K562 (cell line): ENCODE data around the gene METTL22. TPM values are rescaled to one million over a fixed set of nuclear protein-coding genes. Genes with fewer than 3 reads are reported as not detected.

Experiments used
- ARID4B ChIP-seq: sonication (generic); formaldehyde crosslinking; IDR thresholded peaks from 2 replicates; pipeline ENCODE4 v1.8.0; 2022; ENCODE audit warnings: mild to moderate bottlenecking, missing genetic modification reagents
- ATF4 ChIP-seq: fragments of 450-650 bp; formaldehyde crosslinking; IDR thresholded peaks from 2 replicates; pipeline ENCODE4 v1.4.0; 2022; ENCODE audit warnings: mild to moderate bottlenecking, moderate library complexity
- CTCF ChIP-seq, 3 experiments: IDR thresholded peaks in 2 of 3; conservative IDR thresholded peaks in 1 of 3; 2 replicates each; pipeline ENCODE4 v1.5.1; 2011 to 2012; ENCODE audit warnings: low read length in 3 of 3, mild to moderate bottlenecking in 3 of 3, control low read depth in 2 of 3, improper control_type of control experiment in 1 of 3, inconsistent platforms in 1 of 3, low read depth in 1 of 3, mixed read lengths in 1 of 3, moderate library complexity in 1 of 3; ENCODE audit not compliant: insufficient read depth in 2 of 3
- EHMT2 ChIP-seq: fragments of 450-650 bp; IDR thresholded peaks from 2 replicates; pipeline ENCODE4 v1.6.1; 2018; ENCODE audit warnings: antibody characterized with exemption
- EZH2 ChIP-seq: IDR thresholded peaks from 2 replicates; pipeline ENCODE4 v1.6.1; 2012; ENCODE audit warnings: low read depth, mild to moderate bottlenecking, inconsistent platforms, low read length, borderline replicate concordance
- HMBOX1 ChIP-seq: sonication (generic); IDR thresholded peaks from 2 replicates; pipeline ENCODE4 v1.6.1; 2016
- NFIX ChIP-seq: fragments of 250-450 bp; sonication (Bioruptor Pico); IDR thresholded peaks from 2 replicates; pipeline ENCODE4 v1.4.0; 2020; ENCODE audit warnings: low read depth, mild to moderate bottlenecking, moderate library complexity
- RAD21 ChIP-seq, 2 experiments: fragments of 250-450 bp in 1 of 2; fragments of 450-650 bp in 1 of 2; sonication (Bioruptor Pico) in 1 of 2; formaldehyde crosslinking in 1 of 2; IDR thresholded peaks in 1 of 2; conservative IDR thresholded peaks in 1 of 2; 2 replicates each; pipeline versions ENCODE4 v1.4.0 to v1.8.0; 2020 to 2022; ENCODE audit warnings: mild to moderate bottlenecking in 2 of 2, moderate library complexity in 1 of 2
- RBM34 ChIP-seq: fragments of 200-400 bp; formaldehyde crosslinking; IDR thresholded peaks from 2 replicates; pipeline ENCODE4 v1.6.1; 2018; ENCODE audit warnings: low read length, borderline replicate concordance; ENCODE audit not compliant: insufficient read depth
- SOX6 ChIP-seq: fragments of 450-650 bp; IDR thresholded peaks from 2 replicates; pipeline ENCODE4 v1.6.1; 2014; ENCODE audit warnings: mild to moderate bottlenecking
- TCF15 ChIP-seq: fragments of 250-450 bp; sonication (Bioruptor Pico); IDR thresholded peaks from 2 replicates; pipeline ENCODE4 v1.8.0; 2022; ENCODE audit warnings: moderate library complexity, mild to moderate bottlenecking, inconsistent platforms
- TOE1 ChIP-seq, 2 experiments: fragments of 450-650 bp in 1 of 2; sonication (generic) in 1 of 2; formaldehyde crosslinking in 1 of 2; IDR thresholded peaks; 2 replicates each; pipeline versions ENCODE4 v1.7.1 to v1.8.0; 2016 to 2022; ENCODE audit warnings: borderline replicate concordance in 2 of 2, mild to moderate bottlenecking in 2 of 2, antibody characterized with exemption in 1 of 2, inconsistent platforms in 1 of 2, low read depth in 1 of 2, missing genetic modification reagents in 1 of 2, moderate library complexity in 1 of 2
- XRCC5 ChIP-seq: fragments of 200-400 bp; formaldehyde crosslinking; IDR thresholded peaks from 2 replicates; pipeline ENCODE4 v1.6.1; 2017; ENCODE audit warnings: low read depth, mild to moderate bottlenecking, low read length
- ZNF785 ChIP-seq: fragments of 250-450 bp; sonication (Bioruptor Pico); IDR thresholded peaks from 2 replicates; pipeline ENCODE4 v1.4.0; 2020; ENCODE audit warnings: mild to moderate bottlenecking
- polyA plus RNA-seq, 8 experiments: library from polyadenylated mRNA; depleted of rRNA in 4 of 8; stranded (reverse) in 5 of 8; unstranded in 3 of 8; fragments of >200 nt; fragmentation: Nextera tagmentation in 2 of 8; fragmentation: Illumina TruSeq in 1 of 8; extraction: Ambion mirVana in 2 of 8; extraction: Trizol in 1 of 8; gene quantifications; 2 replicates each; pipeline versions ENCODE4 v1.2.1 to v1.2.3, GENCODE V29; 2011 to 2014; ENCODE audit warnings: inconsistent platforms in 1 of 8, missing spikeins in 1 of 8
- total RNA-seq, 7 experiments: library from RNA; depleted of rRNA in 6 of 7; stranded (reverse); fragments of >200 nt in 6 of 7; fragmentation: Illumina TruSeq in 2 of 7; extraction: Trizol in 2 of 7; gene quantifications; 2 replicates each; pipeline versions ENCODE4 v1.2.1 to v1.2.3, GENCODE V29; 2011 to 2021; ENCODE audit warnings: low replicate concordance in 1 of 7

METTL22 gene
- total and polyA plus RNA-seq, 9 of the 15 experiments (the other 6 are each of a cell fraction or from before 2014, with no cell fraction given) = 6.9 to 33.2 (median 18.5) TPM

- TF ChIP-seq ARID4B (CRISPR knock-in tag) (no peak), EHMT2 (peak; percentile 73; the same call in 1 of the 2 replicates), XRCC5 (0 out of 2 replicates have a peak, but pooled peaks have one; percentile 35), SOX6 (peak; percentile 43; the same call in 1 of the 2 replicates), TOE1 (IDR thresholded peaks at IDR 0.05; ENCODE audit: borderline replicate concordance) (peak; percentile 84), TOE1 (CRISPR knock-in tag; IDR thresholded peaks at IDR 0.05; ENCODE audit: borderline replicate concordance, low read depth) (no peak), ZNF785 (no peak), EZH2 (no peak), HMBOX1 (no peak), CTCF (IDR thresholded peaks at IDR 0.05 in 2 of 3, conservative IDR thresholded peaks at IDR 0.05 in 1 of 3; ENCODE audit: insufficient read depth in 2 of 3, low read depth in 1 of 3, low read length in 3 of 3) (peak; percentile 66 to 78 (median 77)), RBM34 (no peak), TCF15 (CRISPR knock-in tag) (no peak), ATF4 (peak; percentile 93), RAD21 (CRISPR knock-in tag; conservative IDR thresholded peaks at IDR 0.05 in 1 of 2, IDR thresholded peaks at IDR 0.05 in 1 of 2) (peak; percentile 40 to 88), NFIX (CRISPR knock-in tag) (no peak)
Measured at GRCh38 chr16:8572919-8573724, 48.4 kb upstream of the METTL22 start (continued).
